ENCODE results near the gene NOTCH1.

NOTCH1 gene

DNA sequence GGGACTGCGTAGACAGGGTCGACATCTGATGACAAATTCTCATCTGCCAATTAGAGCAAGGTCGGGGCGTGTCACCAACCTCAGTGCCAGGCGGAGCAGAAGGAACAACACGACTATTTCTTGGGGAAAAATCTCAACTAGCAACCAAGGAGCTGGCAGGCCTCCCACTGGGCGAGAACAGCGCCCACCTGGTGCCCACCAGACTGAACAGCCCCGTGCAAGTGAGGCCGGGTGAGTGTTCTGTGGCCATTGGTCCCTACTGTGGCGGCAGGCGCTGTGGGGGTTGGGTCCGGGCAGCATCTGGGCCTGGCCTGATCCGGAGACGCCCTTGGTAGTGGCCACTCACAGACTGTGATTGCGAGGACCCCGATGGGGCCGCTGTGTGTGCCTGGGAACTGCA lies 11.5 kb downstream of the NOTCH1 start:
- DNase-seq, result no peak

DNA sequence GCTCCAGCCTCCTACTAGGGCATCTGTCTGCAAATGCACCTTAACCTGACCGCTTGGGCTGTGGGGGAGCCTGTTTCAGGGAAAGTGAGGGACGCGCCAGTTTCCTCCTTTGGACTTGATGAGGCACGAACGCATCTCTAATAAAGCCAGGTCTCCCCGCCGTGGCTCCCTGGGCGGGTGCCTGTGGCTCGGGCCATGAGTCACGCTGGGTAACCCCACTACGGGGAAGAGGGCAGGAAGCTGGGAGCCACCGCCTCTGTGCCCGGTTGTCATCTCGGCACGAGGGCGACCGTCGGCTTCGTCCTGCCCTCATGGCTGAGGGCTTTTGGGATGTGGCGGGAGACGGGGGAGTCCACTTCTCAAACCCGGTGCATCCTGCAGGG lies 12.1 kb downstream of the NOTCH1 start:
- DNase-seq, result no peak

DNA sequence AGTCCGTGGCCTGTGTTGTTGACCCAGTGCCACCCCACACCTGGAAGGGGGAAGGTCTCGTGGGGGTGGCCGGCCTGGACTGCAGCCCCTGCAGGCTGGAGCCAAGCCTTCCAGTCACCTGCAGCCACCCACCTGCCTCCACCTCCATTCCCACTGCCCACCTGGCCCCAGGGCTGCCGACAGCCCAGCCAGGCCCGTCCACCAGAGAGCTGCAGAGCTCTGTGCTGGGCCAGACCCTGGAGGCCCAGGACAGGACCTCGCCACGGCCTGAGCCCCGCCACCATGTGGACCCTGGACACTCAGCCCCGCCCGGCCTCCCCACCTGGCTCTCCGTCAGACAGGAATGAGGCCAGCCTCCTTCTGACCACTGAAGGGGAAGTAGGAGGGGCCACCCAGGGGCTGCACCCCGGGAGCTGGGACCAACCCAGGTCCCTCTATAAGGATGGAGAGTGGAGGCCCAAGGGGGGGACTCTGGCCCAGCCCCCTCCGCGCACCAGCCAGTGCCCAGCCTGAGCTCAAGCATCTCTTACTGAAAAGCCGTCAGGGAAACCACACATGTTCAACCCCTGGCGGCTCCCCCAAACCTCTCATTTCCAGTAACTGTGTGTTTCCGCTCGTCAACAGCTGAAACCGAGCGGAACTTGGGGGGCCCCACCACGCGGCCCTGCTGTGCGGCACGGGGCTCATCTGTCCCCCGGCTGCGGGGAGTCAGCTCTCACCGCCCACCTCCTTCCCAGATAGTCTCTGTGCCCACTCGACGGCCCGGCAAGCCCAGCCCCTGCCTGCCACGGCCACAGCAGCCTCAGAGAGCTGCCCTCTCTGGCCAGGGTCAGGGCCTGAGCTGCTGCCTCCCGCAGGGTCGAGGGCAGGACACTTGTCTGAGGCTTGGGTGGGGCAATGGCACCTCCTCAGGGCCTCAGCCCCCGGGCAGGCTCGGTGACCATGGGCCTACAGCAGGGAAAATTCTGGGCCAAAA lies 12.8 kb downstream of the NOTCH1 start:
- no peak for DNase-seq

DNA sequence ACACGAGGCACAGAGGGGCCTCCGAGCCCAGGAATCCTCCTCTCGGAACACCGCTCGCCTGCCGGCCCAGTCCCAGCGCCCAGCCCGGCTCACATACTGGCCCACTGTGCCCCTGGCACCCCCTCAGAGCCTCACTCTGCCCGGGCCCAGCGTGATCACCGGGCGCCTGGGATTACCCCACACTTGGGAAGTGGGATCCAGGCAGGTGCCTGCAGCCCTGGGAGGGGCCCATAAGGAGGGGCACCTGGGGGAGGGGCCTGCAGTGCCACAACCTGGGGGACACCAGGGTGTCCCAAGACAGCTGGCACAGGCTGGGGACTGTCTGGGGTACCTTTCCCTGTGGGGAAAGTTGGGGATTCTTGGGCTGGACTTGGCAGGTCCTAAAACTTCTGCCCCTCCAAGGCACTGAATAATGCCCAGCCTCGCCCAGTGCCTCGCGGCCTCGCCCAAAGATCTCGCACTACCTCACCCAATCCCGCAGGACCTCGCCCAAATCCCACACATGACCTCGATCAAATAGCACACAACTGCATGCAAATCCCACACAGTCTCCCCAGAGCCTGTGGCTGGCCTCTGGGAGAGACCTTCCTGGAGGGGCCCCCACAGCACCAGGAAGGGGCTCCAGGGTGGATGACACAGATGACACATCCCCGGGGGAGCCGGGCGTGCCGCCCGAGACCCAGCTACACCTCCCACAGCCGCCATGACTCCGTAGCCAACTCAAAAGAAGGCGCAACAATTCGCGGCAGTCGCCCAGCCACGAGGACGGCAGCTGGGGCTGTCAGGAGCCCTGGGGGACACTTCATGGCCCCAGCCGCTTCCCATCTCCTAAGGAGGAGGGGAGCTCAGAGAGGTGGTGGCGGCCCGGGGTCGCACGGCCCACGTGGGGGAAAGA lies 13.7 kb downstream of the NOTCH1 start:
- no peak for DNase-seq

DNA sequence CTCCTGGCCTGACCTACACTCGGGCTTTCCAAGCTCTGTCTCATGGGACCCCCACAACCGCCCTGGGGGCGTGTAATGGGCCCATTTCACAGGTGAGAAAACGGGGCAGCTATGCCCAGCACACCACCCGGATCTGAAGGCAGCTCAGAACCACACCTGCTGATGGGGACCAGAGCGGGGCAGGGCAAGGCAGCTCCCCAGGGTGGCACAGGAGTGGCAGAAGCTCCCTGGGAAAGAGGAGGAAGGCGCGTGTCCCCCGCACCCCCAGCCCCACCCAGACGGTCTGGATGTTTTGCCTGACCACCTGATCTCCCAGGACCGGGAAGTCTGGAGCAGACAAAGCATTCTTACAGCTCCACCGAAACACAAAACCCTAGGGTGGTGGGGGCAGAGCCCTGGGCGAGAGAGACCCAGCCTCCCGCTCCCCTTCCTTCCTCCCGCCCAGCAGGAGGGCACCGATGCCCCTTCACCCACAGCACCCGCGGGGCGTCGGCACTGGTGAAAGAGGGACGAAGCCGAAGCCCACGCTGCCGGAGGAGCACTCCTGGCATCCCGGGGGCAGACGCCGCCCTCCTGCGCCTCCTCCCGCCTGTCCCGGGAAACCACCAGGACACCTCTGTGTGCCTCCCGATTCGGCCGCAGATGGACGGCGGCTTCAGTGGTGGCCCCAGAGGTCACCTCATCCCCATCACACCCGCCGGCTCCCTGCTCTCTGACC lies 14.5 kb downstream of the NOTCH1 start:
- no peak for DNase-seq

DNA sequence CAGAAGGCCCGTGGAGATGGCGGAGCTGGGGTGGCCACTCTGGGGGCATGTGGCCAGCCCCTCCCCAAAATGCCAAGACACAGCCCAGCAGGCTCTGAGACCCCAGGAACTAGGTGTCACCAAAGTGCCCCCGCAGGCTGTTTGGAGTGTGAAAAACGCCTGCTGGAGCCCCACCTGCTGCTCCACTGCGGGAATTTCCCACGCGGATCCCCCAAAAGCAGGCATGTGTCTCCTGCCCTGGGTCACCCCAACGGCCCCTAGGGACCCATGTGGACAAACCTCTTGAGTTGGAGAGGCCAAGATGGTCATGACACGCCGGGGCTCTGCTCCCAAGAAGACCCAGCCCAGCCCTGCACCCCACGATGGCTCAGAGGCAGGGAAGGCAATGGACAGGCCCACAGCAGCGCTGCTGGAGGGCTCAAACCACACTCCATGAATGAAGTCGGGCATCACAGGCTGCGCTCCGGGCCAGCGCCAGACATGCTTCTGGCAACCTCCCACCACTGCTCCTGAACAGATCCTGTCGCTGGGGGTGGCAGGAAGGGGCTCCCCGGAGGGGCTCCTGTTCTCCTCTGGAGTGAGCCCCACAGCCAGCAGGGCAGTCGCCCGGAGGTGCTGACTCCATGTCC lies 15.3 kb downstream of the NOTCH1 start:
- DNase-seq, result peak in 10 of 56 donors; percentile 8 to 55 (median 24)

DNA sequence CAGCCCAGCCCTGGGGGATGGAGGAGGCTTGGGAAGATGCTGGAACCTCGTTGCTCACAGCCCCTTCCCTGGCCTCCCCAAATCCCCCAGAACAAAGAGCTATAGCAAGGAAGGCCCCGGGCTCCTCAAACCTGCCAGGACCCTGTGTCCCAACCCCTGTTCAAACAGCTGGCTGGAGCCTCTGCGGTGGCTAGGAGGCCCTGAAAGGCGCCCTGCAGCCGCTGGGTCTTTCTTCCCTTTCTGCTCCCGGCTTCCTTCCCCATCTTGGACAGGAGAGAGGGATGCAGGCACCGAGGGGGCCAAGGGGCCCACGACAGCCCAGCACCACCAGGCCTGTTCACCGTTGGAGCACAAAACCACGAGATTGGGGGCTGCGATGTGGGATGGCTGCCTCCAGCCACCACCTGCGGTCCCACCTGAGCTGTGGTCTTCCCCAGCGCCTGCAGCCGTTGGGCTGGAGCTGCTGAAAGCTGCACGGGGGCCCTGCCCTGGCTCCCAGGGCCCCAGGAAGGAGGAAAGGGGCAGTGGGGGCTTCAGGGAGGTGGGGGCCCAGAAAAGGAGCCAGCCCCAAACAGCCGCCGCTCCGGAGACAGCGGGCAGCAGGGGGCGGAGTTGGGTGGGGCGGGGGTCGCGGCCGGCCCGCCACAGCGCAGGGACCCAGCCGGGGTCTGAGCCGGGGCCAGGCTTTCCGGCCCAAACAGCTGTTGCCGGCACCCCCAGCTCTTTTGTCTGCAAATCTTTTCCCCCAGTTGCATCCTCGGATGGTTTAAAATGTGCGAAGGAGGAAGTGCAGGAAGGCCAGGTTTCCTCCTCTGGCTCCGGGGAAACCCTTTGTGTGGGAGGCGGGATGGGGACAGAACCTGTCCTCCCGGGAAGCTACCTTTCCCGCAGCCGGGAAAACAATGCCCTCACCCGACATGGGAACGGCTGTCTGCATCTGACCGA lies 16.1 kb downstream of the NOTCH1 start:
- DNase-seq, result no peak

DNA sequence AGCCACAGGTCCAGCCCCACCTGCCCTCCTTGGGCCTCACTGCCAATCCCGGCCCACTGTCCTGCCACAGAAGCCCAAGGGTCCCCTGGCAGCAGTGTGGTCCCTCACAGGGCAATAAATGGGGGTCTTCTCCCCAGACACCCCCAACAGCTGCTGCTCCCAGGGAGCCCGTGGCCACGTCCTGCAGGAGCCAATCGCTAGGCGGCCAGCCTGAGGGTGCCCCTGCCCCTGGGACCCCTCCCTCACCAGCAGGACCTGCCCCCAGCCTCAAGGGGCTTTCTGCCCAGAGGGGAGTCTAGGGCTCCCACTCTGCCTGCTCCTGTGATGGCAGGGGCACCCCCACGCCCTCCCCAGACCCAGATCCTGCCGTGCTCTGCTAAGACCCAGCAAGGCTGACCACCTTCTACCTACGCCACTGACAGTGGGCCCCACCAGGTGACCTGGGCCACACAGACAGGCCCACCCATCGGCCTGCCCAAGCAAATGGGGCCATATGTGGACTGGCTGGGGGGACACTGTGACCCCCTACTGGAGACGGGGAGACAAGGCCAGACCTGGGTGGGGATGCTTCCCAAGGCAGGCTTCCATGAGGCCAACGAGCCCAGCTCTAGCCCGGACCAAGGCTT lies 17.0 kb downstream of the NOTCH1 start:
- no peak for DNase-seq

DNA sequence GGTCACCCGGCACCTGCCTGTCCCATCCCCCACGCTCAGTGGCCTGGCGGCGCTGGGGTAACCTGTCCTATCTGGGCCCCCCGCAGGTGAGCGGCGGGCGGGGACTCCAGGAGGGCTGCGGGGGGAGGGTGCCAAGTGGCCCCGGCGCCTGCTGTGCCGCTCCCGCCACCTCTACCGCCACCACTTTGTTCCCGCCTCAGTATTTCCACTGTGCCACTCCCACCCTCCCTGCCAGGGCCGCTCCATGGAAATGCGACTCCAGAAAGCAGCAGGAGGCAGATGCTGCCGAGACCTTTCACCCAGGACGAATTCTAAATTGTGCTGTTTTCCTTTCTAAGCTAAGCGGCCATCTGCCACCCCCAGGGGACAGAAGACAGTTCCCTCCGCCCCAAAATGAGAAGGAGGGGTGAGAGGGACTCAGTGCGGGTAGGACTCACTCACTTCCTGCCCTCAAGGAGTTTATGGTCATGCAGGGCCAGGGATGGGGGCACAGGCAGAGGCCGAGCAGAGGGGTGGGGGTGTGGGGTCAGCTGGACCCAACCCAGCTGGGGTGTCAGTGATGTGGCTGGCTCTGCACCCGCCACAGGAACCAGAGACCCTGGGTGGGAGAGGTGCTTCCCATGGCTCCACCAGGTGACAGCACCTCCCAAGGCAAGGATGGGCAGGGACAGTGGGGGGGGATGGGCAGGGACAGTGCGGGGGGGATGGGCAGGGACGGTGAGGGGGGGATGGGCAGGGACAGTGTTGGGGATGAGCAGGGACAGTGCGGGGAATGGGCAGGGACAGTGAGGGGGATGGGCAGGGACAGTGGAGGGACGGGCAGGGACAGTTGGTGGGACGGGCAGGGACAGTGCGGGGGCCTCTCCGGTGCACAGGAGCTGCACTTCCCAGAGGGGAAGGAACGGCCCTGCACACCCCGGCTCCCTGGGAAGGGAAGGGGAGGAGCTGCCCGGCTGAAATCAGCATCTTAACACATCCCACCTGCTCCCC lies 17.8 kb downstream of the NOTCH1 start:
- DNase-seq, result peak in 6 of 56 donors; percentile 24 to 40 (median 30)

DNA sequence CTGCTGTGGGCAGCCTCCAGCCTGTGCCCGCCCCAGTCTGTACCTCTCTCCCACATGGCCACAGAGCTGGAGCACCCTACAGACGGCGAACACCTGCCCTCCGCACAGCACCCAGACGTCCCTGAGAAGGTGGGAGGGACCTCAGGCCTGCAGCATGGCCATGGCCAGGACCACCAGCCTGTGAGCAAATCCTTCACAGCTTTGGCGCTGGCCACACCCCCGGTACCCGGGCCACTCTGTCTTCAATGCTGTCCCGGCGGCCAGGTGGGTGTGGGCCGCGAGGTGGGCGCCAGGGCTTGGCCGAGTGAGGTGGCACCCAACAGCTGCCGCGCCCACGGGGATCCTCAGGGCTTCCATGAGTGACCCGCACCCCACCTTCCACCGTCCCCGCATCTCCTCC lies 18.7 kb downstream of the NOTCH1 start:
- DNase-seq, result no peak

DNA sequence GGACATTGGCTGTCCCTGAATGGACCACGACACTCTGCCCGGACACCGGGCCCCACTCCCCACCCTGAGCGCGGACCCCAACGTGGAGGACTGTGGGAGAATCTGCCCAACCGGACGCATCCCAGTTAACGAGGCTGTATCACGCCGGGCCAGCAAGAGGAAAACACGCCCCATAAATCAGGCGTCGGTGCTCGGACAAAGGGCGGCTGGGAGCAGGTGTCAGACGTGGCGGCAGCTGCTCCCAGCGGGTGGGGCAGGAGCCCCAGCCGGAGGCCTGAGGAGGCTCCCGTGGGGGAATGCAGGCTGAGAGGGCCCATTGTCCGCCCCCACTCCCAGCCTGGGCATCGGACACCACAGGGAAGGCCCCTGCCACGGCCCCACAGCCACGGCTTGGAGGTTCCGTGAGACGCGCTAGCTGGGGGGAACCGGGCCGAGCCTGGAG lies 19.2 kb downstream of the NOTCH1 start:
- peak in 53 of 56 donors; percentile 26 to 90 (median 78) for DNase-seq

DNA sequence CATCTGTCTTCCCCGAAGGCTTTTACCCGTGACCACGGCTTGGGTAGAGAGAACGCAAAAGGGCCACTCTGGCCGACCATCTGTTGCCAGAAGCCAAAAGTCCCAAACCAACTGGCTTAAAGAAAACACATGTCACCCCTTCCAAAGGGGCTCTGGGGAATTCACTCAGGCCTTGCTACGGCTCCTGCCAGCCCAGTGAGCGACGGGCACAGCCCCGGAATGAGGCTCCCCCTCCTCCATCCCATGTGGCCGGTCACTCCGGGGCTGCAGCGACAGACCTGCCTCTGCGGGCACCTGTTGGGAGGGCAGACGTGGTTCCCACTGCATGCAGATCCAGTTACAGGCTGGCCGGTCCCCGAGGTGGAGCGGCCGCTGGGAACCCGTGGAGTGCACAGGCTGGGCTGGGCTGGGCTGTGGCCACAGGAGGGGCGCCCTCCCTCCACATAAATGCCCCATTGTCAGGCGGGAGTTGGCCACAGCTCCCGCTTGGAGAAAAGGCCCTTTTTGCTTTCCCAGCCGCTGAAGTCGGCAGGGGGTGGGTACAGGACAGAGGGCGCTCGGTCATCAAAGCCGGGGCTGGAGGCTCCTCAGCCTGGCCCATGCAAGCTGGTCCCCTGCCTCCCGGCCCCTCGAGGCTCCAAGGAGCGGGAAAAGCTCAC lies 19.9 kb downstream of the NOTCH1 start:
- peak in 54 of 56 donors; percentile 67 to 97 (median 90) for DNase-seq

DNA sequence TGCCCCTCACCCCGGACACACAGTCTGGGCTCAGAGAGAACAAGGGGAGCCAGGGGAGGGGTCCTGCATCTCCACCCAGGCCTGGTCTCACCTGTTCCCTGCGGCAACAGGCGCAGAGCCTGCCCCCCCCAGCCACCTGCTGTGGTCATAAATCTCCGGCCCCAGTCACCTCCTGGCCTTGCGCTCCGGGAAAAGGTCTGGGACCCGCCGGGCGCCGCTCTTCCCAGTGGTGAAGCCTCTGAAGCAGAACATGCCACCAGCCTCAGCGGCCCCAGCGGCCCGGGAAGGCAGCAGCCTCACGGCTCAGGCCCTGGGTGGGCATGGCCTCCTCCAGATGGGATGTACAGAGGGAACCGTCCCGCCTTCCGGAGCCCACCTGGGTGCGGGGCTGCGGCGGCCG lies 20.6 kb downstream of the NOTCH1 start:
- no peak for DNase-seq

DNA sequence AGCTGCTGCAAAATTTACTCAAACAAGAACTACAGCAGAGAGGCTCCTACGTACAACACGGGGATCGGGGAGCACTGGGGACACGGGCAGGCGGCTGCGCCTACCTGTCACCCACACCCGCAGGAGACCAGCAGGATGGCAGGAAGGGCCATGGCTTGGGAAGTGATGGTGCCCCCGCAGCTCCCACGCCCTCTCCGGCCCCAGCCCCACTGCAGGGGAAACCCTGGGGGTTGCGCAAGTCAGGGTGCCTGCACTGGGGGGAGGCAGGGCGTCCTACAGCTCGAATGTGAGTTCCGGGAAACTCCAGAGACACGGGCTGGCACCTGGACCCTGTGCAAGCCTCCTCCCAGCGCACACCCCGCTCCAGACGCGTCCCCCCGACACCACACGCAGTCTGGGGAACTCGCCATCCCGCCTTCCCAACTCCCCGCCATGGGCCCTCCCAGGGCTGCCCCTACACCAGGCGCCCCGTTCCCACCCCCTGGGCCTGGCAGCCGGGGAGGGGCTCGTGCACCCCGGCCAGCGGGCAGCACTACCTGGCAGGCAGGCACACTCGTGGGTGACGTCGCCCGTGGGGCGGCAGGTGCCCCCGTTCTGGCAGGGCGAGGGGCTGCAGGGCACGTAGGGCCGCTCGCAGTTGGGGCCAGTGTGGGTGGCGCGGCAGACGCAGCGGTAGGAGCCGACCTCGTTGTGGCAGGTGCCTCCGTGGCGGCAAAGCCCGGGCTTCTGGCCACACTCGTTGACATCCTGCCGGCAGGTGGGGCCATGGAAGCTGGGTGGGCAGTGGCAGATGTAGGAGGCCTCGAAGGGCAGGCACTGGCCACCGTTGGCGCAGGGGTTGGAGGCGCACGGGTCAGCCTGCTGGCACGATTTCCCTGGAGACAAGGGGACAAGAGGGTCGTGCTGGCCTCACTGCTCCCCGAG lies 23.3 kb downstream of the NOTCH1 start:
- DNase-seq, result no peak

DNA sequence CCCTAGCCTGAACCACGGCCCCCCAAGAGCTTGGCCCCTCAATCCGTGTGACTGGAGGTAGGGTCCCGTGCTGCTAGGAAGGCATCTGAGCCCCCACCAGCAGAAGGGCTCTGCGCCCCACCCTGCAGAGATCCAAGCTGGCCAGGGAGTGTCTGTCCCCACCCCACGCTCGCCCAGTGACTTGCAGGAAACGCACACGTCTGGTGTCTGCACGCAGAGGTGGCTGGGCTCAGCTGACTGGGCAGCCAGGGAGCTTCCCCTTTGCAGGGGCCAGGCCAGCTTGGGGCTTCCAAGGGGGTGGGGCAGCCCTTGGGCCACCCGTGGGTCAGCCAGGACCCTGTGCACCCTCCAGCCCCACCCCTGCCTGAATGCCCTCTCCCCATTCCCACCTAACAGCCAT lies 24.3 kb downstream of the NOTCH1 start:
- DNase-seq, result peak in 4 of 56 donors; percentile 9 to 30 (median 20)

DNA sequence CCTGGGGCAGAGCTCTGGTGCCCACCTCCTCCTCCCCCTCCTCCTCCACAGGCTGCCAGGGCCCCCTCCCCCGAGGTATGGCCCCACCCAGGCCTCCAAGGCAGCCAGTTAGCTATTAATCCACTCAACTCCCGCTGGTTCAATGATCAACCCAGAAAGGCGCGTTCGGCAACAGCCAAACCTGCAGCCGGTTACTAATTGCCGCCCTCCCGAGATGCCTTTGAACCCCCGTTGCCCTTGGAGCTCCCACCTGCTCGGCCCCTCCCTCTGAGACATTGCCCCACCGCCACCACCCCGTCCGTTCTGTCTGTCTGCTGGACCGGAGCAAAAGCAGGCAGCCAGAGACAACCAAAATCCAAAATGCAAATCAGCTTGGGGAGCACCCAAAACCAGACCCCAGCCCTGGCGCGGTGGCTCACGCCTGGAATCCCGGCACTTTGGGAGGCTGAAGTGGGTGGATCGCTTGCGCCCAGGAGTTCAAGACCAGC lies 25.8 kb downstream of the NOTCH1 start:
- no peak for DNase-seq
